ENCODE results near the gene STK39. TPM values are rescaled to one million over a fixed set of nuclear protein-coding genes. Genes with fewer than 3 reads are reported as not detected.

STK39 gene
- total RNA-seq, 1 experiment from 2014 or later, result 13.8 TPM

DNA sequence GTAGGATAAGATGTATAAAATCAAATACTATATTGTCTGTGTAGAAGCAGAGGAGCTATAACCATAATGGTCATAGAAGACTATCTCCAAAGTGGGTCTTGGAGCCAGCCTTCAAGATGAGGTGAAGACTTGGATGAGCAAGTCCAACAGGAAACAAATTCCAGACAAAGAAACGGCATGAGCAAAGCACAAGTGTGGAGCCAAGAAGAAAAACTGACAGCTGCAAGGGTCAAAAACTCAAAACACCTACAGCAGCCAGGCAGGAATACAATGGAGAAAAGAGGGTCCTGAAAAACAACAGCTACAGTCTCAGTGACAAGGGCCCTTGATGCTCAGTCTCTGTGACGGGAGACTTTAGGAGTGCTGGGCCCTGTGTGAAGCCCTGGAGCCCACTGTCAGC, 102.4 kb downstream of the STK39 start:
- Mint-ChIP-seq H3K4me3 (ENCODE audit: unreplicated experiment) (no peak overlapping the region), H3K4me1 (ENCODE audit: insufficient read depth, unreplicated experiment) (no peaks in the 10 kb centered on the region), H3K27ac (ENCODE audit: low read depth, unreplicated experiment) (no peak overlapping the region), H3K27me3 (ENCODE audit: insufficient read depth, unreplicated experiment) (no peaks in the 10 kb centered on the region), H3K9me3 (ENCODE audit: unreplicated experiment) (no peaks in the 10 kb centered on the region), H3K36me3 (ENCODE audit: insufficient read depth, unreplicated experiment) (no peaks in the 10 kb centered on the region)
- ChIA-PET CTCF (interaction anchor here (0.6 to 1.5 kb wide), 5 partner anchors 9 to 205 kb away, joined by 3 to 7 read pairs (median 3); no protein-coding TSS in a partner anchor), POLR2A (interaction anchor here (0.6 to 1.3 kb wide), 2 partner anchors 15 to 86 kb away, joined by 4 read pairs; no protein-coding TSS in a partner anchor)
- TF ChIP-seq, protein P1, sequence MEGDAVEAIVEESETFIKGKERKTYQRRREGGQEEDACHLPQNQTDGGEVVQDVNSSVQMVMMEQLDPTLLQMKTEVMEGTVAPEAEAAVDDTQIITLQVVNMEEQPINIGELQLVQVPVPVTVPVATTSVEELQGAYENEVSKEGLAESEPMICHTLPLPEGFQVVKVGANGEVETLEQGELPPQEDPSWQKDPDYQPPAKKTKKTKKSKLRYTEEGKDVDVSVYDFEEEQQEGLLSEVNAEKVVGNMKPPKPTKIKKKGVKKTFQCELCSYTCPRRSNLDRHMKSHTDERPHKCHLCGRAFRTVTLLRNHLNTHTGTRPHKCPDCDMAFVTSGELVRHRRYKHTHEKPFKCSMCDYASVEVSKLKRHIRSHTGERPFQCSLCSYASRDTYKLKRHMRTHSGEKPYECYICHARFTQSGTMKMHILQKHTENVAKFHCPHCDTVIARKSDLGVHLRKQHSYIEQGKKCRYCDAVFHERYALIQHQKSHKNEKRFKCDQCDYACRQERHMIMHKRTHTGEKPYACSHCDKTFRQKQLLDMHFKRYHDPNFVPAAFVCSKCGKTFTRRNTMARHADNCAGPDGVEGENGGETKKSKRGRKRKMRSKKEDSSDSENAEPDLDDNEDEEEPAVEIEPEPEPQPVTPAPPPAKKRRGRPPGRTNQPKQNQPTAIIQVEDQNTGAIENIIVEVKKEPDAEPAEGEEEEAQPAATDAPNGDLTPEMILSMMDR (IDR thresholded peaks at IDR 0.05; ENCODE audit: unreplicated experiment), result no peak
- intact Hi-C loops (cut with micrococcal nuclease), result no loop called here
- no peak for DNase-seq (ENCODE audit: unreplicated experiment)
- no TSS peak for BruUV-seq (replicated peaks)

GRCh38 chr2:168143813-168144212, 103.6 kb downstream of the STK39 start:
- TF ChIP-seq, protein P1 (IDR thresholded peaks at IDR 0.05; ENCODE audit: unreplicated experiment), result no peak
- intact Hi-C loops (cut with micrococcal nuclease), result no loop called here
- H3K4me1 Mint-ChIP-seq (ENCODE audit: insufficient read depth, unreplicated experiment), result no peaks in the 10 kb centered on the region
- H3K9me3 Mint-ChIP-seq (ENCODE audit: unreplicated experiment), result no peaks in the 10 kb centered on the region
- no peaks in the 10 kb centered on the region for H3K27me3 Mint-ChIP-seq (ENCODE audit: insufficient read depth, unreplicated experiment)
- no peak overlapping the region for H3K27ac Mint-ChIP-seq (ENCODE audit: low read depth, unreplicated experiment)
- no peaks in the 10 kb centered on the region for H3K36me3 Mint-ChIP-seq (ENCODE audit: insufficient read depth, unreplicated experiment)
- ChIA-PET POLR2A (interaction anchor here (0.6 kb wide), 2 partner anchors 849 to 1226 kb away, joined by 3 to 4 read pairs; no protein-coding TSS in a partner anchor), CTCF (interaction anchor here (0.6 to 0.9 kb wide), 6 partner anchors 13 to 597 kb away, joined by 3 to 6 read pairs (median 3); no protein-coding TSS in a partner anchor)
- H3K4me3 Mint-ChIP-seq (ENCODE audit: unreplicated experiment), result no peak overlapping the region
- no TSS peak for BruUV-seq (replicated peaks)
- no peak for DNase-seq (ENCODE audit: unreplicated experiment)

- no TSS peak for BruUV-seq (replicated peaks)
- DNase-seq (ENCODE audit: unreplicated experiment), result no peak
- CTCF ChIA-PET, result interaction anchor here (0.9 to 1.2 kb wide), 6 partner anchors 16 to 196 kb away, joined by 3 to 6 read pairs (median 4); no protein-coding TSS in a partner anchor
- Mint-ChIP-seq H3K36me3 (ENCODE audit: insufficient read depth, unreplicated experiment) (no peaks in the 10 kb centered on the region), H3K27me3 (ENCODE audit: insufficient read depth, unreplicated experiment) (no peaks in the 10 kb centered on the region), H3K9me3 (ENCODE audit: unreplicated experiment) (no peaks in the 10 kb centered on the region), H3K4me1 (ENCODE audit: insufficient read depth, unreplicated experiment) (no peaks in the 10 kb centered on the region), H3K4me3 (ENCODE audit: unreplicated experiment) (no peak overlapping the region), H3K27ac (ENCODE audit: low read depth, unreplicated experiment) (no peak overlapping the region)
- TF ChIP-seq, protein P1 (IDR thresholded peaks at IDR 0.05; ENCODE audit: unreplicated experiment), result no peak
- intact Hi-C loops (cut with micrococcal nuclease), result no loop called here
- POLR2A ChIA-PET, result interaction anchor here (1.1 kb wide), 1 partner anchor 105 kb away, joined by 3 read pairs; no protein-coding TSS in a partner anchor
Measured at GRCh38 chr2:168140892-168141291, 106.5 kb downstream of the STK39 start.

GRCh38 chr2:168139852-168140251, 107.5 kb downstream of the STK39 start:
- H3K9me3 Mint-ChIP-seq (ENCODE audit: unreplicated experiment), result no peaks in the 10 kb centered on the region
- intact Hi-C loops (cut with micrococcal nuclease), result loop anchor here (5.0 to 10.0 kb wide), 3 partner anchors 107 to 782 kb away; partner anchors contain the start of gene STK39
- CTCF ChIA-PET, result interaction anchor here (0.6 to 1.1 kb wide), 4 partner anchors 21 to 1022 kb away, joined by 3 to 5 read pairs (median 4); no protein-coding TSS in a partner anchor

More at GRCh38 chr2:168139852-168140251, 107.5 kb downstream of the STK39 start:
- Mint-ChIP-seq H3K36me3 (ENCODE audit: insufficient read depth, unreplicated experiment) (no peaks in the 10 kb centered on the region), H3K4me1 (ENCODE audit: insufficient read depth, unreplicated experiment) (peaks cover 10% of the 10 kb centered on the region), H3K4me3 (ENCODE audit: unreplicated experiment) (no peak overlapping the region), H3K27me3 (ENCODE audit: insufficient read depth, unreplicated experiment) (no peaks in the 10 kb centered on the region), H3K27ac (ENCODE audit: low read depth, unreplicated experiment) (no peak overlapping the region)
- no peak for DNase-seq (ENCODE audit: unreplicated experiment)
- BruUV-seq (replicated peaks), result no TSS peak
- POLR2A ChIA-PET, result interaction anchor here (0.7 to 1.1 kb wide), 3 partner anchors 106 to 197 kb away, joined by 3 to 5 read pairs (median 3); no protein-coding TSS in a partner anchor
- TF ChIP-seq, protein P1 (IDR thresholded peaks at IDR 0.05; ENCODE audit: unreplicated experiment), result no peak

Measured in MCF 10A (cell line).